CD14-positive monocyte (primary cell): Measurements from ENCODE around the gene ZDHHC8. TPM values are rescaled to one million over a fixed set of nuclear protein-coding genes. Genes with fewer than 3 reads are reported as not detected.

Experiments used
- DNase-seq, 3 donors: peaks; one replicate each; pipeline ENCODE4 v3.0.0-alpha.2; 2011 to 2022
- H2AFZ ChIP-seq: 2 replicates; pipeline ENCODE4 v1.6.0; 2012; ENCODE audit warnings: mild to moderate bottlenecking, low read depth, low read length, inconsistent platforms; ENCODE audit not compliant: insufficient read depth, poor library complexity, severe bottlenecking
- H3K27ac ChIP-seq, 2 donors: 1 replicate in 1 of 2; 2 replicates in 1 of 2; pipeline ENCODE4 v1.5.1; 2012 to 2013; ENCODE audit warnings: low read length in 2 of 2, control low read depth in 1 of 2, inconsistent platforms in 1 of 2, low read depth in 1 of 2, mild to moderate bottlenecking in 1 of 2
- H3K27me3 ChIP-seq, 2 donors: one replicate each; pipeline versions ENCODE4 v1.6.0 to v1.6.1; 2011 to 2013; ENCODE audit warnings: low read length in 2 of 2; ENCODE audit not compliant: control insufficient read depth in 2 of 2, insufficient read depth in 2 of 2
- H3K36me3 ChIP-seq, 2 donors: replicated peaks in 1 of 2; 1 replicate in 1 of 2; 2 replicates in 1 of 2; pipeline versions ENCODE4 v1.5.1 to v1.6.1; 2012 to 2013; ENCODE audit warnings: low read length in 2 of 2, control low read depth in 1 of 2, inconsistent platforms in 1 of 2, mild to moderate bottlenecking in 1 of 2; ENCODE audit not compliant: insufficient read depth in 2 of 2, control insufficient read depth in 1 of 2
- H3K4me1 ChIP-seq, 2 donors: 1 replicate in 1 of 2; 2 replicates in 1 of 2; pipeline versions ENCODE4 v1.5.1 to v1.6.1; 2012 to 2013; ENCODE audit warnings: low read length in 2 of 2, control low read depth in 1 of 2, inconsistent platforms in 1 of 2, mild to moderate bottlenecking in 1 of 2, moderate library complexity in 1 of 2; ENCODE audit not compliant: insufficient read depth in 2 of 2, control insufficient read depth in 1 of 2
- H3K4me2 ChIP-seq: replicated peaks from 2 replicates; pipeline ENCODE3; 2012; ENCODE audit warnings: low read length, moderate library complexity, mild to moderate bottlenecking; ENCODE audit not compliant: poor library complexity, severe bottlenecking; ENCODE audit errors: extremely low read depth
- H3K4me3 ChIP-seq, 3 experiments: fragments of 200-600 bp in 1 of 3; sonication (generic) in 1 of 3; replicated peaks in 1 of 3; 1 replicate in 2 of 3; 2 replicates in 1 of 3; pipeline ENCODE4 v1.5.1; 2011 to 2013; ENCODE audit warnings: low read length in 3 of 3, mild to moderate bottlenecking in 3 of 3, control low read depth in 2 of 3, low read depth in 2 of 3, inconsistent platforms in 1 of 3, moderate library complexity in 1 of 3
- H3K79me2 ChIP-seq: 2 replicates; pipeline ENCODE4 v1.6.0; 2012; ENCODE audit warnings: mild to moderate bottlenecking, control low read depth, inconsistent platforms, low read length, moderate library complexity; ENCODE audit not compliant: insufficient read depth
- H3K9ac ChIP-seq: 2 replicates; pipeline ENCODE4 v1.6.0; 2017; ENCODE audit warnings: low read length, mild to moderate bottlenecking; ENCODE audit not compliant: insufficient read depth, poor library complexity, severe bottlenecking
- H3K9me3 ChIP-seq, 2 donors: replicated peaks in 1 of 2; 1 replicate in 1 of 2; 2 replicates in 1 of 2; pipeline versions ENCODE4 v1.5.1 to v1.6.1; 2012 to 2013; ENCODE audit warnings: low read length in 2 of 2, control low read depth in 1 of 2; ENCODE audit not compliant: control insufficient read depth in 1 of 2, insufficient read depth in 1 of 2
- H4K20me1 ChIP-seq: 2 replicates; pipeline ENCODE4 v1.6.0; 2012; ENCODE audit warnings: mild to moderate bottlenecking, low read length, control low read depth, moderate library complexity; ENCODE audit not compliant: insufficient read depth
- H3K27ac Mint-ChIP-seq, 7 donors: one replicate each; pipeline ENCODE4 v1.8.0; 2020; ENCODE audit warnings: mild to moderate bottlenecking in 7 of 7, mixed read lengths in 7 of 7, moderate library complexity in 6 of 7, inconsistent platforms in 2 of 7
- H3K27me3 Mint-ChIP-seq, 3 donors: one replicate each; pipeline ENCODE4 v1.8.0; 2021 to 2022; ENCODE audit warnings: low read depth in 3 of 3, mild to moderate bottlenecking in 3 of 3, mixed read lengths in 3 of 3, moderate library complexity in 3 of 3, inconsistent platforms in 1 of 3
- H3K36me3 Mint-ChIP-seq, 2 donors: one replicate each; pipeline ENCODE4 v1.8.0; 2020; ENCODE audit warnings: mixed read lengths in 2 of 2, inconsistent platforms in 1 of 2, mild to moderate bottlenecking in 1 of 2
- H3K4me1 Mint-ChIP-seq: one replicate; pipeline ENCODE4 v1.8.0; 2020; ENCODE audit warnings: mild to moderate bottlenecking, mixed read lengths
- H3K4me3 Mint-ChIP-seq, 2 donors: one replicate each; pipeline ENCODE4 v1.8.0; 2020; ENCODE audit warnings: mild to moderate bottlenecking in 2 of 2, mixed read lengths in 2 of 2, moderate library complexity in 1 of 2
- H3K9me3 Mint-ChIP-seq, 7 donors: one replicate each; pipeline ENCODE4 v1.8.0; 2020 to 2022; ENCODE audit warnings: mixed read lengths in 7 of 7, mild to moderate bottlenecking in 6 of 7, moderate library complexity in 6 of 7, inconsistent platforms in 2 of 7
- CTCF ChIP-seq: fragments of 200-600 bp; IDR thresholded peaks from one replicate; pipeline ENCODE4 v1.8.0; 2022; ENCODE audit warnings: antibody characterized with exemption, mild to moderate bottlenecking
- WGBS: methylation state at CpG from one replicate; pipeline ENCODE4 v1.1.5; 2013; ENCODE audit warnings: missing lambda C conversion rate; ENCODE audit not compliant: insufficient coverage; 5-methylcytosine and 5-hydroxymethylcytosine counted together
- intact Hi-C, 2 donors: fragments of 100-400 bp; cut with micrococcal nuclease; formaldehyde crosslinking; loops; one replicate each; pipeline versions ENCODE4 v1.15.0 to v1.15.1; 2023
- polyA plus RNA-seq, 3 donors: library from polyadenylated mRNA; depleted of rRNA in 1 of 3; unstranded in 2 of 3; stranded (reverse) in 1 of 3; fragments of 300-500 nt in 2 of 3; fragments of >200 nt in 1 of 3; fragmentation: Illumina TruSeq in 2 of 3; gene quantifications; 1 replicate in 2 of 3; 2 replicates in 1 of 3; pipeline ENCODE4 v1.2.3, GENCODE V29; 2012 to 2021

ZDHHC8 gene
- polyA plus RNA-seq, 3 donors = 0.73 to 76.3 (median 1.1) TPM

DNA sequence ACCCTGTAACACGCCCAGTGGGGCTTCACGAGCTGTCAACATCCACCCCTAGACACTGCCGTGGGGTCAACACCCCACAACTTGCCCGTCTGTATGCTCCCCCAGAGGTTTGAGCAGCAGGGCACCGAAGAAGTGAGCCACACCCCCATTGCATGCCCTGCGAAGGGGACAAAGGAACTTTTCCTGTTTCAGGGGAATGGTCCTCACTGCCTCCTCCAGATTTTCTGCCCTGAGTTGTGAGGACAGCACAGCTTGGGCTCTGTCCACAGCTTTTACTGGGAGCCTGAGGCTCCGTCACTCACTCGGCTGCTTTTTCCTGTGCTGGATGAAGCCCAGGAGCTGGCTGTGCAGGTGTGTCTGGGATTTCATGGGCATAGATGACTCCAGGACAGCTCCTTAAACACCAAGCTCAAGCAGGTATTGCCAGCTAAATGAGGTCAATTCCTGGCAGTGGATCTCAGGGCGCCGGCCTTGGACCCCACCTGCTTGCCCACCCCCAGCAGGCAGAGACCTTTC, 59.5 kb downstream of the ZDHHC8 start:
- H3K79me2 ChIP-seq = no peaks in the 10 kb centered on the region
- H3K27ac Mint-ChIP-seq = peak overlapping the region in 1 of 7 donors; percentile 68
- 86% methylated on average over 10 of the region's 10 CpGs for WGBS
- H4K20me1 ChIP-seq = no peaks in the 10 kb centered on the region
- intact Hi-C loops = no loop called here
- no peak overlapping the region for H3K4me2 ChIP-seq
- no peaks in the 10 kb centered on the region for H3K4me1 ChIP-seq
- no peak overlapping the region for H2AFZ ChIP-seq
- peaks cover 0 to 6% (median 0%) of the 10 kb centered on the region in 3 donors for H3K27me3 Mint-ChIP-seq
- no peaks in the 10 kb centered on the region for H3K27me3 ChIP-seq
- no peak for TF ChIP-seq CTCF
- H3K9me3 Mint-ChIP-seq = no peaks in the 10 kb centered on the region
- H3K4me3 Mint-ChIP-seq = no peak overlapping the region
- DNase-seq = no peak
- H3K4me1 Mint-ChIP-seq = no peaks in the 10 kb centered on the region
- no peaks in the 10 kb centered on the region for H3K36me3 ChIP-seq
- no peaks in the 10 kb centered on the region for H3K36me3 Mint-ChIP-seq
- H3K9me3 ChIP-seq = no peaks in the 10 kb centered on the region
- no peak overlapping the region for H3K4me3 ChIP-seq
- H3K9ac ChIP-seq = no peak overlapping the region
- no peak overlapping the region for H3K27ac ChIP-seq

DNA sequence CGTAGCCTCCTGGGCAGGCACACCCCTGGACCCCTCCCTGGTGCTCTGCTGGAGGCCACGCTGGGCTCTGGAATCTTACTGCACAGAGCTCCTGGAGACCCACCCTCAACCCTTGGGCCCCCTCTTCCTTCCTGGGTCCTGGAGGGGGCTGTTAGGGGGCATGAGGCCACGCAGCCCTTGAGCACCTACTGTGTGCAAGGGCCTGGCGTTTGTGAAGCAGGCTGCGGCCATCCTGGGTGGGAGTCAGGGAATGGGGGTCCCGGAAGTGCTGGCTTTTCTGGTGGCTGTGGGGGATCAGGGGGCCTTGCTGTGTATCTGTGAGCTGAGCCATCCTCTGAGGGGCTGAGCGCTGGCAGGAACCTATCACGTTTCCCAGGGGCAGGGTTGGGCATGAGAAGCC, 60.2 kb downstream of the ZDHHC8 start:
- H3K36me3 Mint-ChIP-seq = no peaks in the 10 kb centered on the region
- Histone ChIP-seq H3K27me3 (no peaks in the 10 kb centered on the region), H3K4me3 (no peak overlapping the region), H3K9ac (no peak overlapping the region), H3K79me2 (no peaks in the 10 kb centered on the region), H4K20me1 (no peaks in the 10 kb centered on the region), H3K9me3 (no peaks in the 10 kb centered on the region), H3K4me1 (no peaks in the 10 kb centered on the region), H3K27ac (no peak overlapping the region), H3K4me2 (no peak overlapping the region), H2AFZ (no peak overlapping the region), H3K36me3 (no peaks in the 10 kb centered on the region)
- H3K4me3 Mint-ChIP-seq = no peak overlapping the region
- no peak for DNase-seq
- intact Hi-C loops = no loop called here
- H3K27ac Mint-ChIP-seq = no peak overlapping the region
- no peak for TF ChIP-seq CTCF
- H3K4me1 Mint-ChIP-seq = no peaks in the 10 kb centered on the region
- no peaks in the 10 kb centered on the region for H3K9me3 Mint-ChIP-seq
- peaks cover 0 to 6% (median 0%) of the 10 kb centered on the region in 3 donors for H3K27me3 Mint-ChIP-seq
- WGBS = 90% methylated on average over 2 of the region's 8 CpGs
